Measurements from ENCODE around the gene NPAS4. TPM values are rescaled to one million over a fixed set of nuclear protein-coding genes. Genes with fewer than 3 reads are reported as not detected.
"Not testable (repeated sequence)": the region's sequence is repeated elsewhere in the genome, so short reads cannot be mapped to it uniquely, and the experiment has no call there.

Gene NPAS4
- total RNA-seq, 2 donors from 2014 or later = 0.09 to 0.47 TPM

DNA sequence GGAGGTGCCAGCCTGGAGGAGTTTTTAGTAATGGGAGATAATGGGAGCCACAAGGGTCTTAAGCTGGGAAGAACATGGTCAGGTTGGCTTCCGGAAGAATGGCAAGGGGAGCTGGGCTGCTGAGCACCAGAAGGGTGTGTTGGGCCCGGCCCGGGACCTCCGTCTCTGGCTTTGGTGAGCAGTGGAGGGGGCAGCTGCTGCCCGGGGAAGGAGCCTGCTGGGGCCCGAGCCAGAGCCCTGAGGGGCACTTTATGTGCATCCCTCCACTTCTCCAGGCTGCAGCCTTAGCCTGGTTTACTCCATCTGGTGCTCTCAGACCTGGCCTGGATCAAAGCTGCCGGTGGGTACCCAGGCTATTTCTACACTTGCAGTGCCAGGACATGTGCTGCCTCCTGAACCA, 8.7 kb upstream of the NPAS4 start:
- no peaks in the 10 kb centered on the region for H3K9me3 Mint-ChIP-seq
- H3K36me3 Mint-ChIP-seq = no peaks in the 10 kb centered on the region
- no peak for ATAC-seq

DNA sequence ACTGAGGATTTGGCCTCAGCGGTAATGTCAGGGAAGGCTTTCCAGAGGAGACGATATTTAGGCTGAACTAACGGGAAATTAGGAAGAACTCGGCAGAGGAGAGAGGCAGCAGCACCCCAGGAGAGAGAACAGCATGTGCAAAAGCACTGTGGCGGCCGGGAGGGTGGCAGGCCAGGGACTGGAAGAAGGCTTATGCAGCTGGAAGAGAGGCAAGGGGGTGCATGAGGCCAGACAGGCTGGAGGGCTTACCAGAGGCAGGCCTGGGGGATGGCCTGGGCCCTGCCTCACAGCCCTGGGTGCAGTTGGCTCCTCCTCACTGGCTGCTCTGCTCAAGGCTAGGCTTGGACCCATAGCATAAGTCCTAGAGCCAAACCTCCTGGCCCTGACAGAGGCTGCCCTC, 7.7 kb upstream of the NPAS4 start:
- H3K27ac Mint-ChIP-seq = no peak overlapping the region
- no peak for DNase-seq (ENCODE audit: low spot score in 2 of 2)
- H3K36me3 Mint-ChIP-seq = no peaks in the 10 kb centered on the region
- no peaks in the 10 kb centered on the region for H3K9me3 Mint-ChIP-seq
- ATAC-seq = no peak

More for the DNA sequence above, 8.7 kb upstream of the NPAS4 start:
- DNase-seq (ENCODE audit: low spot score in 2 of 2) = no peak
- no peak overlapping the region for H3K27ac Mint-ChIP-seq

DNA sequence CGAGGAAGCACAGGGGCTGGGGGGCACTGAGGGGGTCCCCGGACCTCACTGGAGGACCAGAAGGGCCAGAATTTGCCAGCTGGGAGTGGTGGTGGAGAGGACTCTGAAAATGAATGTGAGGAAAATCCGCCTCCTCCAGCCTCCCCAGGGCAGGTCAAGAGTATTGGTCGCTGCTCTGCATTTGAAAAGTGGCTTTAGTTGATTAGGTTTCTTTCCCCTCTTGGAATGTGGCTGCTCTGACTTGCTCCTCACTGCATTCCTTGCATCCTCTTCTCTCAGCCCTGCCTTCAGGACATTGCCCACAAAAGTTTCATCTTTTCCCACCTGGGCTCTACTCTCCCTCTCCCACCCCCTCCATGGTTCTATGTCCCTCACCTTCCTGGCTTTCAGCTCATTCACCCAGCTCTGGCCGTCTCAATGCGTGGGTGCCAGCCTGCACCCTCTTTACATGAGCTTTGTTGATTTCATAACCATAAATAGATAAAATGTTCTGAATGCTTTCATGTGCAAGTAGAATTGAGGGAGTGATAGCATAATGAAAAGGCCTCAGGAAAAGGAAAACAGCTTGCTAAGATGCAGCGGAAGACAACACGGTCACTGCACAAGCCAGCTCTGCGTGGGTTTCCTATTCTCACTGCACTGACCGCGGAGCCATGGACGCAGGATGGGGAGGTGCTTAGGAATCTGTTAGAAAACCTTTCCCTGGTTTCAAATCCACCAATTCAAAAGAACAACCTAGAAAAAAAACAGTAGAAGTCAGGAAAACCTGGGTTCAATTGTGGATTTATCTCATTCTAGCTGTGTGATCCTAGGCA, 6.5 kb upstream of the NPAS4 start:
- H3K27ac Mint-ChIP-seq = no peak overlapping the region
- no peaks in the 10 kb centered on the region for H3K9me3 Mint-ChIP-seq
- ATAC-seq = no peak
- H3K36me3 Mint-ChIP-seq = peaks cover 0 to 9% of the 10 kb centered on the region in 2 donors
- DNase-seq (ENCODE audit: low spot score in 2 of 2) = no peak

DNA sequence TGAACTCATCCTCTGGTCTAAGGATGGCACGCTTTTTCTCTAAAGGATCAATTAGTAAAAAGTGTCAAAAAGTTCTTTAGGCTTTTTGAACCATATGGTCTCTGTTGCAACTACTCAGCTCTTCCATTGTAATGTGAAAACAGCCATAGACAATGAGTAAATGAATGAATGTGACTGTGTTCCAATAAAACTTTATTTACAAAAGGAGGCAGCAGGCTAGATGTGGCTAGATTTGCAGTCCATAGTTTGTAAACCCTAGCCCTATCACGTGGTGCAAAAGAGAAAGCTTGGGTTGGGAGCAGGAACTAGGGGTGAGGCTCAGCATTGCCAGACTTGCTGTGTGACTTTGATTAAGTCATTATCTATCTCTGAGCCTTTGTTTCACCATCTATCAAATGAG, 5.4 kb upstream of the NPAS4 start:
- Mint-ChIP-seq H3K36me3 (peaks cover 0 to 12% of the 10 kb centered on the region in 2 donors), H3K27ac (no peak overlapping the region), H3K9me3 (no peaks in the 10 kb centered on the region)
- ATAC-seq (no peak), DNase-seq (ENCODE audit: low spot score in 2 of 2) (no peak)

DNA sequence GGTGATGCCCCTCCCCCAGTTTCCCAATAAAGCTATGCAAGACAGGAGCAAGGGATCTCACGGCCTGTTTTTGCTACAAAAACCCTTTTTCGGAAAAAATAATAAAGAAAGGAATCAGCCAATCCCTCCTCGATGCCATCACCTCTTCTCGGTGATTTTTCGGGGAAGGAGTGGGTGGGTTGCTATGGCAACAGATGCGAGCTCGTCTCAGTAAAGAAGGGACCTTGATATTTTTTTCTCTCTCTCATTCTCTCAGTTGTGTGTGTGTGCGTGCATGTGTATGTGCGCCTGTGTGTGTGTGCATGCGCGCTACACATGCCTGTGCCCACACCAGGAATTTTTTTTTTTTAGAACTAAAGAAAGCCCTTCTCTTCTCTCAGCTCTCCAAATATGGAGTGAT, 3.8 kb upstream of the NPAS4 start:
- H3K27ac Mint-ChIP-seq = no peak overlapping the region
- ATAC-seq (no peak), DNase-seq (ENCODE audit: low spot score in 2 of 2) (no peak)
- H3K36me3 Mint-ChIP-seq = peaks cover 0 to 12% of the 10 kb centered on the region in 2 donors
- H3K9me3 Mint-ChIP-seq = no peaks in the 10 kb centered on the region

DNA sequence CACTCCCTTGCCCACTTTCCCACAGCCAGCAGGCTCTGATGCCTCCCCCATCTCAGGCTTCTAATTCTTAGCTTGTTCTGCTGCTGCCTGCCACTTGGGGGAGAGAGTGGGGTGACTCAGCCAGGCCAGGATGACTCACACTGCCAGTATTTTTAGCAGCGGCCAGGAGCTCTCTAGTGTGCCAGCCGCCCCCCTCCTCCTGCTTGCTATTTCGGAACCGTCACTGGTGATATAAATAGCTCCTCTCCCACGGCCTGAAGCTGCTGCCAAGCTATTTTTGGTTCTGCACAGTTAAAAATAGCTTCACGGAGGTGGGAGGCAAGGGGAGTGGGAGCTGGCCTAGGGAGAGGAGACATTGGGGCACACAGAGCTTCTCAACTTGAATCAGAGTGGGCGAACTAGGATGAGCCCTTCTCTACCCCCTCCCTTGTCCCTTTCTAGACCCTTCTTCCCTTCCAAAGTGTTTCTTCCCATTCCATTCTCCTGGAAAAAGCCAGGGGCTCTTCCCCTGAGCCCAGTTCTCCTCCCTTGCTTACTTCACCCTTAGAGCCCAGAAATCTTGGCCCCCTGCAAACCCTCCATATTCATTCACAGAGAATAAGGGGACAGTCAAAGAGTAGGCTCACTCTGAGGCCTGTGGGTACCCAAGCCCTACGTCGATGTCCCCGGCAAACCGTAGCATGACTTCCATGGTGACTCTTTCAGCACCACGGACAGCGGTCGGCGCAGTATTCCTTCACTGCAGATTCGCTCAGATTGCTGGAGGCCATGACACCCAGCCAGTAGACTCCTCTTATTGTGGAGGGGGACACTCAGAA, 2.5 kb upstream of the NPAS4 start:
- peaks cover 0 to 12% of the 10 kb centered on the region in 2 donors for H3K36me3 Mint-ChIP-seq

DNA sequence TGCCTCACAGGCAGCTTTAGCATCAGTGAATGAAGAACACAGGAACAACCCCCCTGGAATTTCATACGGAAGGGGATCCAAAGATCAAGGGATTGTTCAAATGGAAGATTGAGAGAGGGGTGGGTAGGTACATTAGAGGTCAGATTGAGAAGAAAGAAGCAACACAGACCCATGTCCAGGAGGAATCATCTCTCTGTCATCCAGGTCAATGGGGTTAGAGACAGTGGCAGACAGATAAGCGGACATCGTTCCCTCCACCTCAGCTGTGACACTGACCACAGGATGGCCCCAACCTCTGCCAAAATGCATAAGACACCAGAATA, 1.9 kb upstream of the NPAS4 start:
- no peak overlapping the region for H3K27ac Mint-ChIP-seq
- DNase-seq (ENCODE audit: low spot score in 2 of 2) (no peak), ATAC-seq (no peak)
- no peaks in the 10 kb centered on the region for H3K9me3 Mint-ChIP-seq
- H3K36me3 Mint-ChIP-seq = peaks cover 0 to 12% of the 10 kb centered on the region in 2 donors

More for the DNA sequence above, 2.5 kb upstream of the NPAS4 start:
- no peak overlapping the region for H3K27ac Mint-ChIP-seq
- DNase-seq (ENCODE audit: low spot score in 2 of 2) (peak; percentile 73 to 80), ATAC-seq (peak; percentile 93 to 97)
- H3K9me3 Mint-ChIP-seq = no peaks in the 10 kb centered on the region

DNA sequence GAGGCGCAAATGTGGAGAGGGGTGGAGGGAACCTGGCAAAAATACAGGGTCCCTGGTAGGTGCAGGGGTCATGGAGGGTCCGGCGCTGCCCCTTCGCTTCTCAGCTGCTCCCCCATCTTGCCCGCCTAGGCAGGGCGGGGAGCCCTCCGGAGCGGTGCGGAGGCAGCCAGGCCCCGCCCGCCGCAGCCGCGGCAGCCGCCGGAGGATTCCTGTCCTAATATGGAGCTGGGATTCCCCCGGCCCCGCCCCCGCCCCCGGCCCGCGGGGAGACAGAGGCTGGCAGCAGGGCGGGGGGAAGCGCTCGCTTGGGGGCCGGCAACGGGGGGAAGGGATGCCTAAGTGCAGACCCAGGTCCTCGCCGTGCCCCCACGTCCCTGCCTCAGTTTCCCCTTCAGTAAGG, 1.0 kb upstream of the NPAS4 start:
- Mint-ChIP-seq H3K36me3 (peaks cover 0 to 12% of the 10 kb centered on the region in 2 donors), H3K27ac (no peak overlapping the region), H3K9me3 (no peaks in the 10 kb centered on the region)
- DNase-seq (ENCODE audit: low spot score in 2 of 2) (no peak), ATAC-seq (no peak)

DNA sequence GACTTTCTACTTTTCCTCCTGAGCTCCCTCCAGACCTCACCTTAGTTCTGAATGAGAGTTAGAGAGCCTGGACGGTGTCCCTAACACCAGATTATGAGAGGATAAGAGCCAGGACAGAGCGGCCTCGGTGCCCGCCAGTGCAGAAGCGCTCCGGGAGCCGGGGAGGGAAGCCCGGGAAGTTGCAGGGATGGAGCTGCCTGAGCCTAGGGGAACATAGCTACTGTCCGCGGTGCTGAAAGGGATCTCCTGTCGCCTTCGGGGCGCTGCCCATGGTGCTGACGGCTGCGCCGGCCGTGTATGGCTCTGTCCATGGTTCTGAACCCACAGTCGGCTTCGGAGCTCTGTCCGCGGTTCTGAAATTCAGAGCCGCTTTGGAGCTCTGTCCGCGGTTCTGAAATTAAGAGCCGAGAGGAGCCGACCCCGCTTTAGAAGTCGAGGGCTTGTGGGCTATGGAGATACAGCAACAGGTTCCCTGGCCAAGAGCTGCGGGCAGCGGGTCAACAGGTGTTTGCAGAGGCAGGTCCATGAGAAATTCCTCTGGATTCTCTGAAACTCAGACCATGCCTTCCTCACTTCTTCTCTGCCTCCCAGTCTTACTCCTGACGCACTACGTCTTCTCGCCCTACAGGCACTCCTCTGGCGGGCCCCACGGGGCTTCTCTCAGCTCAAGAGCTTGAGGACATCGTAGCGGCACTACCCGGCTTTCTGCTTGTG, 814 bp downstream of the NPAS4 start:
- H3K9me3 Mint-ChIP-seq = no peaks in the 10 kb centered on the region
- peak in 1 of 2 donors; percentile 43 for ATAC-seq
- H3K27ac Mint-ChIP-seq = no peak overlapping the region
- DNase-seq (ENCODE audit: low spot score in 2 of 2) = peak; percentile 72 to 97
- H3K36me3 Mint-ChIP-seq = peaks cover 0 to 12% of the 10 kb centered on the region in 2 donors

DNA sequence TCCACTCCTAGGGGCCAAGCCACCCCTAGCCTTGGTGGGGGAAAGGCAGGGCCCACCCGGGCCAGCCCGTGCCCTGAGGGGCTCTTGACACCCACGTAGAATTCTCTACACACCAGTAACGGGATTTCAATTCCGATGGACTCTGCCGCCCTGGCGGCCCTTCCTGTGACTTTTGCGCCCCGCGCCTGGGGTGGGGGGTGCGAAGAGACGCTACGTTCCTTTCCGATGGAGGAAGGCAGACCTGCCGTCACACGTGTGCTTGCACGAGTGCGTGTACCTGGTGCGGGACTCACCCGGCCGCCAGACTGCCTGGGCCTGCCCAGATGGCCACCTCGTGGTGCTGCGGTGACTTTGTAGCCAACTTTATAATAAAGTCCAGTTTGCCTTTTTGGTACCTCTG, 5.5 kb downstream of the NPAS4 start:
- no peak for ATAC-seq

DNA sequence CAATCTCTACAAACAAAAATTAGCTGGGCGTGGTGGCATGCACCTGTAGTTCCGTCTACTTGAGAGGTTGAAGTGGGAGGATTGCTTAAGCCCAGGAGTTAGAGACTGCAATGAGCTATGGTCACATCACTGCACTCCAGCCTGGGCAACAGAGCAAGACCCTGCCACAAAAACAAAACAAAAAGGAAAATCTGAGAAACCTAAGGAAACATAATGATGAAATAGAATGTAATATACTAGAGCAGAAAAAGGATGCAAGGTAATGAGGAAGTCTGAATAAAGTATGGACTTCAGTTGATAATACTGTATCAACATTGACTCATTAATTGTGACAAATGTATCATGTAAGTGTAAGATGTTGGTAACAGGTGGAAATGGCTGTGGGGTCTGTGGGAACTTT, 8.1 kb downstream of the NPAS4 start:
- Mint-ChIP-seq H3K9me3 (no peaks in the 10 kb centered on the region), H3K36me3 (peaks cover 6% of the 10 kb centered on the region in 2 donors), H3K27ac (peak overlapping the region in 1 of 2 donors; percentile 3)
- ATAC-seq (no peak), DNase-seq (ENCODE audit: low spot score in 2 of 2) (no peak)

More for the DNA sequence above, 5.5 kb downstream of the NPAS4 start:
- H3K27ac Mint-ChIP-seq = no peak overlapping the region
- no peaks in the 10 kb centered on the region for H3K9me3 Mint-ChIP-seq
- DNase-seq (ENCODE audit: low spot score in 2 of 2) = no peak
- peaks cover 6% of the 10 kb centered on the region in 2 donors for H3K36me3 Mint-ChIP-seq

DNA sequence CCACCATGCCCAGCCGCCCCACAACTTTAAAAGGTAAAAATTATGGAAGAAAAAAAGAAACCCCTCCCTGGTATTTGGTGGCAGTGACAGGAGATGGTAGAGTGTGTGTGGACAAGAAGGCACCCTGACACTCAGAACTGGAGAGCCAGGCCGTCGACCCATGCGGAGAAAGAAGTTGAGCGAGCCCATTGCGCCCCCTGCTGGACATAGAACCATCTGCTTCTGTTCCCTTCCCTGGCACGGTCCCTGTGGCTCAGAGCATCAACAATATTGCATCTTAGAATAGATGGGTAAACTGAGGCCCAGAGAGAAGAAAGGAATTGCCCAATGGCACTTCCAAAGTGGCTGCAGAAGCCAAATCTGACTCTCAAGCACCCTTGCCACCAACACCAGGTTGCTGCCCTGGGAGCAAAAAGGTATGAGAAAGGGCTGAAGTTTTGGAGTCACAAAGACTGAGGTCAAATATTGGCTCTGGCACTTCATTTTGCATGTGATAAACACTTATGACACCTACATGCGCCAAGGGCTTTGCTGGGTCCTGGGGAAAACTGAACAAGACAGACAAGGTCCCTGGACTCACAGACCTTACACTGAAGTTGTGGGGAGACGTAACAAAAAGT, 9.3 kb downstream of the NPAS4 start:
- ATAC-seq (peak; percentile 90 to 97), DNase-seq (ENCODE audit: low spot score in 2 of 2) (peak; percentile 75 to 83)
- peaks cover 6 to 9% of the 10 kb centered on the region in 2 donors for H3K36me3 Mint-ChIP-seq
- H3K9me3 Mint-ChIP-seq = no peaks in the 10 kb centered on the region
- peak overlapping the region in 1 of 2 donors; percentile 25 for H3K27ac Mint-ChIP-seq

DNA sequence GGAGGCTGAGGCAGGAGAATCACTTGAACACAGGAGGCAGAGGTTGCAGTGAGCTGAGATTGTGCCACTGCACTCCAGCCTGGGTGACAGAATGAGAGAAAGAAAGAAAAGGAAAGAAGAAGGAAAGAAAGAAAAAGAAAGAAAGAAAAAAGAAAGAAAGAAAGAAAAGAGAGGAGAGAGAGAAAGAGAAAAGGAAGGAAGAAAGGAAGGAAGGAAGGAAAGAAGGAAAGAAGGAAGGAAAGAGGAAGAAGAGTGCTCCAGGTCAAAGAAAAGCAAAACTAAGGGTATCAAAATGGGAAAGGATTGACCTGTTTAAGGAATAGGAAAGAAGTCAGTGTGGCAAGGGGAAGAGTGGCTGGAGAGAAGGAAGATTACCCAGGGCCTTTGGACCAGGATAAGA, 10.5 kb downstream of the NPAS4 start:
- H3K9me3 Mint-ChIP-seq; DNase-seq (ENCODE audit: low spot score in 2 of 2); ATAC-seq: not testable (repeated sequence)
- peak overlapping the region in 1 of 2 donors; percentile 43 for H3K27ac Mint-ChIP-seq
- peaks cover 6 to 12% of the 10 kb centered on the region in 2 donors for H3K36me3 Mint-ChIP-seq

DNA sequence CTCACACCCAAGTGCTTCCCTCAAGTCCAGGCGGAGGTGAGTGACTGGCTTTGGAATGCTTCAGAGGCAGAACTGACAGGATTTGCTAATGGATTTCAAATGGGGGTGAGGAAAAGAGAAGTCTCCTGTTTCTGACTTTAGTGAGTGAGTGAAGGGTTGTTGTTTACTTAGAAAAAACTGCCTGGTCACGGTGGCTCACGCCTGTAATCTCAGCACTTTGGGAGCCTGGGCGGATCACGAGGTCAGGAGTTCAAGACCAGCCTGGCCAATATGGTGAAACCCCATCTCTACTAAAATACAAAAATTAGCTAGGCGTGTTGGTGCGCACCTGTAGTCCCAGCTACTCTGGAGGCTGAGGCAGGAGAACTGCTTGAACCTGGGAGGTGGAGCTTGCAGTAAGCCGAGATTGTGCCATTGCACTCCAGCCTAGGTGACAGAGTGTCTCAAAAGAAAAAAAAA, 11.1 kb downstream of the NPAS4 start:
- not testable (repeated sequence) for H3K9me3 Mint-ChIP-seq; DNase-seq (ENCODE audit: low spot score in 2 of 2); ATAC-seq
- peaks cover 6 to 12% of the 10 kb centered on the region in 2 donors for H3K36me3 Mint-ChIP-seq
- peak overlapping the region in 1 of 2 donors; percentile 43 for H3K27ac Mint-ChIP-seq

DNA sequence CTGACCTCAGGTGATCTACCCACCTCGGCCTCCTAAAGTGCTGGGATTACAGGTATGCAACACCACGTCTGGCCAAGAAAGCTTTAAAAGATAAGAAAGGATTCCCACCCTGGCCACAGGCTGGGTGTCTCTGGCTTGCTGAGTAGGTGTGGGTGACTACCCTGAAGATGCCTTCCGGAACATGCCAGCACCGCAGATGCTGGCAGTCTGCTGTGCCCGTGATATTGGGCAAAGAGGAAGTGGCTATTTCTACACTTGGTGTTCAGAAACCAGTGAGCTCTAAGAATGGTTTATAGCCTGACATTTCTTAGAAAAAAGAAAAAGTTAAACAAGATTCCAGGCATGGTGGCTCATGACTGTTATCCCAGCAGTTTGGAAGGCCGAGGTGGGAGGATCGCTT, 11.8 kb downstream of the NPAS4 start:
- H3K9me3 Mint-ChIP-seq = no peaks in the 10 kb centered on the region
- peak overlapping the region; percentile 69 to 84 for H3K27ac Mint-ChIP-seq
- no peak for DNase-seq (ENCODE audit: low spot score in 2 of 2)
- ATAC-seq = no peak
- H3K36me3 Mint-ChIP-seq = peaks cover 6 to 12% of the 10 kb centered on the region in 2 donors

DNA sequence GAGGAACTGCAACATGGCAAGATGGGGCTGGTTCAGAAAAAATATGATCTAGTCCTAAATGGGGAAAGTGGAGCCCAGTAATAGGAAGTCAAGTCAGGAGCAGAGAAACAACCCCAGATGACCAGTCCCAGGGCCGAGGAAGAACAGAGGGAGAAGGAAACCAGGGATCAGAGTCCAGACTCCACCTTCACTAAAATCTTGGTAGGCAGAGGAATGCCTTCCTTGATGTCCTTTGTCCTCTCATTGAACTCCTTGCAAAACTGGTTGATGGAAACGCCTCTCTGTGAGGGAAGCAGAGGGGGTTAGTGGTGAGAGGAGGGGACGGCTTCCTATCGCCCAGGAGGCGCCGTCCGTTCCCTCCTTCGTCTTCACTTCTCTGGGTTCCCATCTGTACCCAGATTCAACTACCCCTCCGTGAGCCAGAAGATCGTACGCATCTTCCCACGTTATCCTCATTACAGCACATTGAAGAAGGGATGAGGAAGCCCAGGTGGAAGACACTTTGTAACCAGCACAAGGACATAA, 17.2 kb downstream of the NPAS4 start:
- no peak for ATAC-seq
- H3K27ac Mint-ChIP-seq = peak overlapping the region; percentile 90 to 99

More for the DNA sequence above, 17.2 kb downstream of the NPAS4 start:
- Mint-ChIP-seq H3K9me3 (peaks cover 1 to 2% of the 10 kb centered on the region in 2 donors), H3K36me3 (peaks cover under 1 to 7% of the 10 kb centered on the region in 2 donors)
- no peak for DNase-seq (ENCODE audit: low spot score in 2 of 2)
